ENCODE data around the gene PHACTR1.

The PHACTR1 gene

DNA sequence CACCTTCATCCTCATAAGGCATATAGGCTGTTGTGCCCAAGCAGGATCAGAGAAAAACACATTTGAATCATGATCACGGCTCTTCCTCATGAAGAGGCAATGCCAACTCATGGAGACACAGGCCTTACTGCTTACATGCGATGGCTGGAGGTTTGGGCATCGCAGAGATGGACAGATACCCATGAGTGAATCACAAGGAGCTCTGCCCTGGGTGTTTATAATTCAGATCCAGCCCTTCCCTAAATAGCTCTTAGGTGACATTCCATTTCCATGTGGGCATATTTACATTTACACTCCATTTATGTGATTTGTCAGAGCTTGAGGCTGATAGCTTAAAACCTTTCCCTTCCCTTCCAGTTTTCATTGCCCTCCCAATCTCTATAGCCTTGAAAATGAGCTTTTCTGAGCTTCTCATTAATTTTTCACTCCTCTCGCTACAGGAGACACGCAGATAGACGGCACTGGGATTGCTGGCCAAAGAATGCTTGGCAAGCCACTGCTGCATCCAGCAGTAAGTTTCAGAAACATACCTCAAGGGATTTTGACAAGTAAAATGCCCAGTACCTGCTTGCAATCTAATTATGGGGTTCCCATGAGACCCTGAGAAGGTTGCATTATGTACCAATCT is 362.6 kb downstream of the PHACTR1 start:
- DNase-seq = no peak

DNA sequence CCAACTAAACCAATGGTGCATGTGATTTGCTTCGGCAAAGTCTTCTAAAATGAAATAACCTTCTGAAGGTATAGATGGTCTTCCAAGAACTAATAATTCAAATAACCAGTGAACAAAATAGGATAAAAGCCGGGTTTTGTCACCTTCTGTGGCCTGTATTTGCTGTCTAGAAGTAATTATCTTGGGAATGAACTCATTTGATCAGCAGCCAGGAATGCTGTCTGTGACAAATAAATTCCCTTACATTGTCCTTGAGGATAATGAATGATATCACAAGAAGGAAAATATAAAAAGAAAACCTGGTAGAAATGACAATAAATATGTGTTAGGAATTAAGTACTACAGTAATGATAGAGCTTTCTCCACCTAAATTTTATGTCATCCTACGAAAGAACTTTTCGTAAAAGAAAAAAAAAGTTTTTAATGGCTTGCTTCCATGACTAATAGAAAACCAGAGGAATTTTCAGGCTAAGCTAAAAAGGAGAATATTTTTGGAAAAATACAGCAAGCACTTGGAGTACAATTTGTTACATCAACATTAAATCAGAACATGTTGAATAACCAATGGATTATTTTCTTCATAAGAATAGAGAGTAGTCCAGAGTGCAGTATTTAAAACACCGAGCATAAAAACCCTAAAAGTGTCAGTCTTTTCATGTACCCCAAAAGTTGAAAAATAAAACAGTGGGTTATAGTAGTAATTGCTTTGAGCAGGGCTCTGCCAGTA is 364.1 kb downstream of the PHACTR1 start:
- DNase-seq = no peak

DNA sequence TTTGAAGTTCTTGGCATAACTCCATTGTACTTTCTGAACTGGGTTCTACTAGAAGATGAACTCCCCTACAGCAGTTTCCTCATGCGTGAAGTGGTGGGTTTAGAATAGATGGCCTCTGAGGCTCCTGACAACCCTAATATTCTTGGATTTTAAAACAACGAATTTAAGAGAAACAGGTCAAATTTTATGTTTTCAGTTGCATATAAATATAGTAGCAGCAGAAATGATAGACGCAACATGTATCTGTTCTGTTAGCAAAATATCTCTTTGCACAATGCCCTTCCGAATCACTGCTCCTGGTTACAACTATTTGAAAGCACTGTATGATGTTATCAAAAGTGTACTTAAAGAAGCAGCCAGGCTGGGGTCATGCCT is 364.6 kb downstream of the PHACTR1 start:
- no peak for DNase-seq

DNA sequence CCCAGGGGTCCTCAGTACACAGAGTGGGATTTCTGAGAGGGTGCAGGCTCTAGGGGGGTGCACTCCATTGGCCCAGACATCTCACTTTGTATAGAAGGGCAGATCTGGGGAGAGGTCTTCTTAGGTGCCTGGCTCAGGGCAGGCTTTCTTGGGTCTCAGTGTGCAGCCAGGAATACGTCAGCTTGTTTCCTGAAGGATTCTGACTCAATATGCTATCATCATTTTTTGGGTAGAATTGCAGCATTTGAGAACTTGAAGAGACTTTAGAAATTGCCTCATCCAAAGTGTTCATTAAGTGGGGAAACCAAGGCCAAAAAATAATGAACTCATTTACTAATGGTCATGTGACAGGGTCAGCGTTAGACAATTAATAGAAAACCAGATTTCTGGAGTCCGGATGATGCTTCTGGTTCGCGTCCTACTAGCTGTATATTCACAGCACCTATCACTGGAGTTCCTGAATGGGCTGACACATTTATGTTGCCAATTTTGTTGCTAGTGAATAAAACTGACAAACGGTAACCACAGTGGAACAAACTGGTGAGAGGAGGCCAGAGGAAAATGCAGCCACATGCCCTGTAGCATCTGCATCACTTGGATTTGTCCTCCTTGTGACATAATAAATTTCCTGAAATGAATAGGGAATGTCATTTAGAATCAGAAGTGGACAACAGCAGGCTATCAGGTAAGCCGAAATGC is 372.9 kb downstream of the PHACTR1 start:
- no peak for DNase-seq

DNA sequence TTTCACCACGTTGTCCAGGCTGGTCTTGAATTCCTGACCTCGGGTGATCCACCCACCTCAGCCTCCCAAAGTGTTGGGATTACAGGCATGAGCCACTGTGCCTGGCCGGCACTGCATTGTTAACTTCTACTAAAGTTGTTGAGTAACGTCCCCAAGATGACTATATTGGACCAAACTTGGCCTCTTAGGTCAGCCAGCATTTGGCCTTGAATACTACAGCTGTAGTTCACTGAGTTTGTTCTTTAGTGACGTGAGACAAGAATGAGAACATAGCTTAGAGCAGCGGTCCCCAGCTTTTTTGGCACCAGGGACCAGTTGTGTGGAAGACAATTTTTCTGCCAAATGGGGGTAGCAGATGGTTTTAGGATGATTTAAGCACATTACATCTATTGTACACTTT is 374.6 kb downstream of the PHACTR1 start:
- DNase-seq = no peak

DNA sequence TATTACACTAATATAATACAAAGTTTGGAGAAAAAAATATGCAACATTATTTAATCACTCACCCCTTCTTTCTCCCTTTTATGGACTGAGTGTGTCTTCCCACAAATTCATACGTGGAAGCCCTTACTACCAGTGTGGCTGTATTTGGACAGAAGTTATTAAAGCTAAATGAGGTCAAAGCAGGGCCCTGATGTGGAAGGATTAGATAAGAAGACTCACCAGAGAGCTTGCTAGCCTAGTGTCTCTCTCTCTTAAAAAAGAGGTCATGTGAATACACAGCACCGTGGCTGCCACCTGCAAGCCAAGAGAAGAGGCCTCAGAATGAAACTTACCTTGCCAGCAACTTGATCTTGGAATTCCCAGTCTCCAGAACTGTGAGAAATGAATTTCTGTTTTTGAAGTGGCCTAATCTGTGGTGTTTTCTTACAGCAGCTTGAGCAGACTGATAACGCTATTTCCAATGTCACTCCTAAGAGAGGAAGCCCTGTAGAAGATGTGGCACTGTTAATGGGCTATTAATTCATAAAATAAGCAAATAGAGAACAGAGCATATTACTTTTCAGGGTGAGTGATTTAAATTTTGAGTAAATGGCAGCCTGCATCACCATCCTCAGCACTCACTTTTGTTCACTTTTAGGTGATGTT is 378.3 kb downstream of the PHACTR1 start:
- DNase-seq = no peak

DNA sequence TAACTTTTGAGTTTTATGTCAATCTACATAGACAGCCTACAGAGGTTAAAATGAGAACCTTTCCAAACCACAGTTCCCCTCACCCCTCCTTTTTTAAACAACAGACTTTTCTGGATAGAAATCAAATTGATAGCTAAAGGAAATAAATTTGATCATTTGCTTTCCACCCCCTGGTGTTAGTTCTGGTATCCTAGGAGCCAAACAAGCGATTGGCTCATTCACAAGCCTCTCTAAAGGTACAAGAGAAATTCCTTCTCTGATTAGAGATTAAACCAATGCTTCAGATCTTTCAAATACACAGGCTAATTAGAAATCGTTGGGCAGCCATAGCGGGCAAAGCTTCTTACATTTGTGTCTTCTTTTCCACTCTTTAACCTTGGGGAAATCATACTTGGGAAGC is 379.5 kb downstream of the PHACTR1 start:
- DNase-seq = no peak

DNA sequence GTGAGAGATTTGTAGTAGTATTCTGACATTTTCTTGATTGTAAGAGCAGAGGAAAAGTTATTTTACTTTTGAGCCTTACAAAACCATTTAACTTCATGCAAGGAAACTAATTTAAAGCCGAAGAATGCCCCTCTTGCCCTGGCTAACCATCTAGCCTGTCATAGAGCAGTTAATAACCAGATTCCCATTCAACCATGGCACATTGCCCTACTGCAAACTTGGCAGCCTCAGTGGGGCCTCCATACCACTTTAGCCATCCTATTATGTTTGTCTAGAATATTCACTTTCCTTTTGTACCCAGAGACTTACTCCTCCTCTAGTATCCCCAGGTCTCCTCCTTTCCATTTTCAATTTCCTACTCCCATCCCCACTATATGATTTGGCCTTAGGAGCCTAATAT is 380.9 kb downstream of the PHACTR1 start:
- DNase-seq = no peak

DNA sequence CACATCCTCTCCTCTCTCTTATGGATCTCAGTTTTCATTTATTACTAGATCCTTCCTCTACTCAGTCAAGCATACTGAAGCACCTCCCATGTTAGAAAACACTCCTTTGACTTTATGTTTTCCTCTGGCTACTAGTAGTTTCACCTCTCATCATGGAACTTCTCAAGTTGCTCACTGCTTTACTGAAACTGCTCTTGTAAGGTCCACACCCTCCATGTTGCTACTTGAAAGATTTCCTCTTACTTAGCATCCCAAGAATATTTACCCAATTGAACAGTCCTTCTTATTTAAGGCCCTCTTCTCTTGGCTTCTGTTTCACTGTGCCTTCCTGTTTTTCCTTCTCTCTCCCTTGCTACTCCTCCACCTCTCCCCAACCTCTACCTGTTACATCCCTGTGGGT is 381.4 kb downstream of the PHACTR1 start:
- no peak for DNase-seq

DNA sequence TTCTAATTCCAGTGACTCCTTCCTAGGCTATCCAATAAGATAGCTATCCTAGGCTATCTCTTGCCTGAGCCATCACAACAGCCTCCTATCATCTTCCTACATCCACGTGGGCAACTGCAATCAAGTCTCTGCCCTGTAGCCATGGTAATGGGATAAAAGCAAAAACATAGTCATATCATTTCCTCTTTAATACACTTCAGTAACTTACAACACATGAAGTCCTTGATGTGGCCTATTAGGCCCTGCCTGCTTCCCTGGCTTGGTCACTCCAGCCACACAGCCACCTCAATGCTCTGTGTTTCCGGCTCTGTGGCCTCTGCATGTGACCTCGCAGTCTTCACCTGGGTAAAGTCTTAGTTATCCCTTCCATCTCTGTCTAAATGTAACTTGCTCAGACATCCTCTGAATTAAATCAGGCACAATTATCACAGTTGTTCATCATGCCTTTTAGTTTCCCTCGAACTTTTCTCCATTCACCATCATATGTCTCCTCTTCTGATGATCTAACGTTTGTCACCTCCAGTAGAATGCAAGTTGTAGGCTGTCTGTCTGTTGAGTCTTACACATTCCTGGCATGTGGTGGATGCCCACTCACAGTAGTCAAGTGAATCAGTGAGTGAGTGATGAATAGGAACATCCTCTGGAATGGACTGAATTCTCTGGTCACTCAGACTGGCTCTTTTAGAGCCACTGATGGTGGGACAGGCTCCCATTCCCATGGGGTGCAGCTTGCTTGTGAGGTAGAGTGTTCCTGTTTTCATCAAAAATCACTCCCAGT is 382.4 kb downstream of the PHACTR1 start:
- DNase-seq = no peak

DNA sequence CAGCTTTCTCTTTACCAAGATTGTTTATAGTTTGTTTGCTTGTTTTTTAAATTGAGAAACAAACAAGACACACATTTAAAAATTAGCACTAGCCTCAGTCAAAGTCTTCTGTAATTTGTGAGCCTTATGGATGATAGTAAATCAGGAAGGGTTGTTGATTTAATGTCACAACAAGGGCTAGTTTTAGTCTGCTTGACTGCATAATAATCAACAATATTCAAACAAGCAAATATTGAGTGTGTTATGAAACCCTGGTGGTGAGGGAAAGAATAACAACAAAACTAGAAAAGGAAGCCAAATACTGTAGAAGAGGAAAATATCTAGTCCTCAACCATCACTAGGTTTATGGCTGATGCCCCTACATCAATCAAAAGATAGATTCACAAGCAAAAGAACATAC is 383.2 kb downstream of the PHACTR1 start:
- no peak for DNase-seq

DNA sequence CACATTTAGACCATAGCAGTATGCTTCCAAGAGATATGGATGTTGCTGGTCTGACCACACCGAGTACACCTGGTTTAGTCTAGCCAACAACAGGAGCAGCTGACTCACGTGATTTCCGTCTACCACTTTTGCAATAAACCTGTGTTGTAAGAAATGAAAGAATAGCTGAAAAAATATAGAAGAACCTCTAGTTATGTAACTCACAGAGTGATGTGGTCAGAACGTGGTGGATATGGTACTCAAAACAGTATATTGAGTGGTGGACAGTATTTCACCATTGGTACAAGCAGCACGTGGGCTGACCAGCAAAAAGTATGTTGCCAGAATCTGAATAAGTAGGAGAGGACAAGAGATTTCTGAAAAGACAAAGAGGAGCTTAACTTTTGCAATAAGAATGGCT is 384.8 kb downstream of the PHACTR1 start:
- DNase-seq = no peak

DNA sequence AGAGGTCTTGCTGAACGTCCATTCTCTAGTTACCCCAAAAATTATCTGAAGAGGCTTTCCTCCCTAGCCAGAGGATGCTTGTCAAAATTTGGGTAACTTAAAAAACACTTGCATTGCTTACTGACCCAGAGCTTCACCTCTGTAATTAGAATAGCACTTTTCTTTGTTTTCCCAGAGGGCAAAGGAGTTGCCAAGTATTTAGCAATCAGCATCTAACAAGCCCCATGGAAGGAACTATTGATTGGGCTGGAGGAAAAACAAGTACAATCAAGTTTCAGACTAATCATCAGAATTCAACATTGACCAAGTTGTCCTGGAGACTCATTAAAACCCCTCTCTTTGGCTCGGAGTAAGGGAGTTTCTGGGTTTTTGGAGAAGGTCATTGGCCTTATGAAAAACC is 385.4 kb downstream of the PHACTR1 start:
- DNase-seq = no peak

DNA sequence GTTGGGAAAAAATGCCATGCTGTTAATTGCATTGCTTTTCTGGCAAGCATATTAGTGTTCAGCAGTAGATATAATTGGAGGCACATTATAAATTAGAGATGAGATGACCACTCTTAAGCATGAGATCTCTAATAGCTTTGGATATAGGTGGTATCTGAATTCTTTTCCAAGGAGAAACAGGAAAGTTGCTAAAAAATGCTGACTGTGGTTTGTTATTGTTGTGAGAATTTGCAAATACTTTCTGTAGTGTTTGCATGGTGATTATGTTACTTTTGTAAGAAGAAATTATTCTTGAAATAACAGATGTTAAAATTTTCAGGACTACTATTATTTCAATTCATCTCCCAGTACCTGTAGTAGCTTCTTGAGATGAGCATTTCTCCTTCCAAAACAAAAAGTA is 386.6 kb downstream of the PHACTR1 start:
- DNase-seq = no peak

DNA sequence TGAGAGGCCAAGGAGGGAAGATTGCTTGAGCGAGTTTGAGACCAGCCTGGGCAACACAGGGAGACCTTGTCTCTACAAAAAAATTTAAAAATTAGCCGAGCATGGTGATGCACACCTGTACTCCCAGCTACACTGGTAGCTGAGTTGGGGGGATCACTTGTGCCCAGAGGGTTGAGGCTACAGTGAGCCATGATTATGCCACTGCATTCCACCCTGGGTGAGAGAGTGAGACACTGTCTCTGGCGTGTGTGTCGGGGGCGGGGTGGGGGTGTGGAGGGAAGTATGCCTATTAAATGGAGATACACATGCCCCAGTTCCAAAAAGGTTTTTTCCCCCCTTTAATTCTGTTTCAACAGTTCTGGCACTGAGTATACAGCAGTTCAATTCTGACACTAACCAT is 388.6 kb downstream of the PHACTR1 start:
- DNase-seq = no peak

DNA sequence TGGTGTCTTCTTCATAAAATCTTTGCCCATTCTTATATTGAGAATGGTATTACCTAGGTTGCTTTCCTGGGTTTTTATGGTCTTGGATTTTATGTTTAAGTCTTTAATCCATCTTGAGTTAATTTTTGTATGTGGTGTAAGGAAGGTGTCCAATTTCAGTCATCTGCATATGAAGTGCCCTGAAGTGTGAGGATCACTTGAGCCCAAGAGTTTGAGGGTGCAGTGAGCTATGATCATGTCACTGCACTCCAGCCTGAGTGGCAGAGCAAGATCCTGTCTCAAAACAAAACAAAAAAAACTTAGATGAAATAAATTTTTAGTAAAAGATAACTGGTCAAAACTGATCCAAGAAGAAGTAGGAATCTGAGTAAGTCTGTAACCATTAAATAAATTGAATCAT is 396.4 kb downstream of the PHACTR1 start:
- DNase-seq = no peak

DNA sequence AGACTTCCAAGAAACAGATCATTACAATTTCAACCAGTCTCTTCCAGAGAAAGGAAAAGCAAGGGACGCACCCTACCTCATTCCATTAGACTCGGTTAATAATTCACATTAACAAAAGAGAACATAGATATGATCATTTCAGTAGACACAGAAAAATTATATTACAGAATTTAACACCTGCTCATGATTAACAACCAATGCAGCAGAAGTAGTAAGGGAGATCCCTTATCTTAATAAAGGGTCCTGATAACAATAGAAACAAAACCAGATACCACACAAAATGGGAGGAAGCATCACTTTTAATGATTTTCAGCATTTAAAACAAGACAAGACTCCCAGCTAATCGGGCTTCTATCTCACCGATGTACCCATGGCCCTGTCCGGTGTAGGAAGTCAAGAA is 396.8 kb downstream of the PHACTR1 start:
- no peak for DNase-seq

DNA sequence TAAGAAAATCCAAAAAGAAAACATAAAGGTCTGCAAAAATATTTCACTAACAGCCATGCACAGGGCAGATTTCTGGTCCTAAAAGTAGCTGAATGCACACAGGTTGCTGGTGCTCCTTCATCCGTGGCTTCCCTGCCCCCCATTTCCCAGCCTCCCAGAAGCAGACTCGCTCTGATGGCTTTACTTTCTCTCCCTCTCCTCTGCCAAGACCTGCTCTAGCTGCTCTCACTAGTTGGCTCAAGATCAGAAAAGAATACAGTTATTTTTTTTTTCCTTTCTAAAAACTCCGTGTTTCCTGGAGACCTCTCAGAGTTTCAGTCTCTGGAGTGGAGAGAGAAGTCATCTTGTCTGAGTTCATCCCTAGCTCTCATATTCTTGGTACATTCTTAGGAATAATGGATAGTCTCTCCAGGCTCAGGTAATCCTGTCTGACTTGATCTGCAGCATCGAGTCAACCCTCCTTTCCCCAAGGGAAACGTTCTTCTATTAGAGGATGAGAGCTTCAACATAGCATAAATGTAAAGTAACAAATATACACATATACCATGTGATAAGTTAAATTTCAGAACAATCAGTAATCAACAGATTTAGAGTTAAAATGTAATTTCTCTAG is 397.5 kb downstream of the PHACTR1 start:
- DNase-seq = no peak

DNA sequence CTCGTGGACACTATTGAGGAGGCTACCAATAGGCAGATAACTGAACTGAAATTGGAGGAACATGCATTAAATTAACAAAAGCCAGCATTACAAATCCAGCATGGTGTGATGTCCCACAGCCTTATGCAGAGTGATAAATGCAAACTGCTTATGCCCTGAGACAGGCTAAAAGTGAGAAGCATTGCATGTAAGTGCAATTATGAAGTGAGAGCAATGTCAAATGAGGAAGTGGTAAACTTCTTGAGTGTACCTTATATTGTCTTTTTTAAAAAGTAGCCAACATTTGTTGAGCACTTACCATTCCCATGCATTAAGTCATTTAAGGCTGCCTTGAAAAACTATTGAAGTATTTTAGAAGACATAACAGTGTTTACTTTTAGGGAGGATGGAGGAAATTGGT is 399.6 kb downstream of the PHACTR1 start:
- DNase-seq = no peak

DNA sequence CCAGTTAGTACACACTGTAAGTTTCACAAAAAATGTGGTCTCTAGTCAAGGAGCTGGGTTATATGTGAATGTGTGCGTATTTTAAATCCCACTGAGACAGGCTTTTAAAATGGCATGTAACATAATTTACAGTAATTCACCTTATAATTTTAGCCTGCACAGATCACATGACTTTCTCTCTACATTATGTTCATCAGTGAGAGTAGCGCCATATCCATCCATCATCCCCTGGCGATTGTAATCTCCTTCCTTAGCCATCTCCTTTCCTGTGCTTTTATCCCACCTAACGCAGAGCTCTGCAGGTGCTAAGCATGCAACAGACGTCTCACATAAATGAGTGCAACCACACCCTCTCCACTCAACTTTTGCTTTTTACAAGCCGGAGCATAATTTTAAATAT is 401.0 kb downstream of the PHACTR1 start:
- no peak for DNase-seq

DNA sequence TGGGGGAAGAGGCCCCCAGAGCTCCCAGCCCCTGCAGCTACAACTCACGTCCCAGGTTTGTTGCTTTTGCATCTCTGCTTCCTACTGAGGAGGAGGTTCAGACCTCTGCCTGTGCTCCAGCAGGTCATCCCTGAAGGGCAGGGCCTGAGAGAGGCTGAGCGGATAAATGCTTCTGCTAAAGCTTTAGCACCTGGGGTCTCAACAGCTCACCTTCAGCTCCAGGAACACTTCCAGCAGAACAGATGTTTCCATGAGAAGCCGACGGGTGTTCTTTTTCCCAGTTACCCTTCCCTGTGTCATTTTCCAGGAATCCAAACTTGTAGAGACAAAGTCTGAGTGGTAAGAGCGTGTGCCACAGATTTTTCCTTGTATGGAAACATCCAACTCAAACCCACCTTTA is 403.0 kb downstream of the PHACTR1 start:
- DNase-seq = no peak
